HG03558 (cell line): ENCODE measurements around the gene MBP.

Experiments used
- ATAC-seq: cut with Tn5 transposase; IDR thresholded peaks from one replicate; pipeline ENCODE4 v1.9.1; 2021; ENCODE audit warnings: moderate number of reproducible peaks; ENCODE audit not compliant: unreplicated experiment; ENCODE audit errors: extremely low read depth

Gene MBP

DNA sequence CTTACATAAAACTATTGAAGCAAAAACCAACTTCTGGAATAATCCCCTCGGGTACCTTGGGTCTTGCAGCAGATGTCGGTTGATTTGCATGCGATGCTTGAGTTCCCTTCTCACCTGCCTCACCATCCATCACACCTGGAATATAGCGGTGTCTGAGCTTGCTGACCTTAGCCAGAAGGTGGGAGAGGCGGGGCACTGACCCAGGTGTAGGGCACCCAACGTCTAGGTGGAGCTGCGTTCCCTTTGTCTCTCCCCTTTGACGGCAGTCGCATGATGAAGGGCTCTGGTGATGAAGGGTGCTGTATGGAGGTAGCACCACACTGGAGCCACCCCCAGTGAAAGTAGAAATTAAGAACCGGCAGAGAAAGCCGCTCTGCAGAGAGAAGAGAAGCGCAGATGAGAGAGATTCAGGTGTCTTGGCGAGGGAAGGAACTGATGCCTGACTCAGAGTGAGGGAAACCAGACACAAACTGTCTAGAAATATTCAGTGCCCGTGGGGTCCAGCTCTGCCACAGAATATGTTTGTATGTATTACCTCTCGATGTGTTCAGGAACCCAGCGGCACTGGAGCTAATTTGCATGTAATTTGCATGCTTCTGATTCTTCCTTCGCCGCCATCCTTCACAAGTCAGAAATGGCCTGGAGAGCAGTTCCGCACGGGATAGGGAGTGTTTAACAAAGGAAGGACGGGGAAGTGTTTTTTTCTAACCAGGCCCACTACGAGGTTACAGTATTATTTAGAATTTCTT, 19.4 kb upstream of the MBP start:
- ATAC-seq, result no peak

DNA sequence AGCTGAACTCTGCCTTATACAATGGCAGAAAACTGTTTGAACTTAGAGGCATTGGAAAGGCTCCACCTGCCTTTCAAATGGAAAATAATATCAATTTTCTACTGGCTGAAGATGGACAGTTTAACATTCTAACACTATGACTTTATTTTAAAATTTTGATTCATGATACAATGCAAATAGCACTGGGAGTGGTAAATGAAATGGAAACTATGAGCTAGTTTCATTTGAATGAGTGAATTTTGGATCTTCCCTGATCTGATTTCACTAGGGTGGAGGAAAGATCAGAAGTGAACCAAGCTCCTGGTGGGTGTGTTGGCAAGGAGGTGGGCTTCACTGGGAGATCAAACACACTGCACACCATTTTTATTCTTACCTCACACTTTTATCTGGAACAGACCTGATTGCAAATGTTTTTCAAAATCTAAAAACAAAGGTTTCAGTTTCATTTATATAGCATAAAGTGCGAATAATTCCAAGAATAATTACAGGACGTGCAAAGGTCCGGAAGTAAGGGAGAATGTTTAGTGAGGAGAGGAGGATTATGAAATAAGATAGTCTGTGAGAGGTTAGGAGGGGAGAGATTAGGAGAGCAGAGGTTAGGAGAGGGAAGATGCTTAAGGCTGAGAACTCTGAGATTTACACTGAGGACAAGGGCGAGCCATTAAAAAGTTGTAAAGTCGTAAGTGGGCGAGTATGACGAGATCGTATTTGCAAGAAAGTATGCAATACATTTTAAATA, 18.6 kb upstream of the MBP start:
- ATAC-seq, result no peak

DNA sequence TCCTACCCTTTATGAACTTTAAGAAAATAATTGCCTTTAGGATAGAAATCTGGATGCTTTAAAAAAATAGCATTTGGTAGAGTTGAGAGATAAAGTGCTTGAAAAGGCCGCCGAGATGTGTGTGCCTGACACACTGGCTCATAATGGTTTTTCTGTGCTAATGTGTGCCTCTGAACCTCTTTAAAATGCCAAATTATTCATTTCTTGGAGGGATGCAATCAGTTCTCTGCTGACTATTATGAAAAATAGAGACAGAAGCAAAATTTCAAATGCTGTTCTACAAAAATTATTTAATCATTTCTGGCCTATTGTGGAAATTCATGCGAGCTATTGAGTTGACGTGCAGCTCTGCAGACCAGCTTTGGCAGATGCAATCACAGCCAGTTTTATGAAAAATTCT, 18.0 kb upstream of the MBP start:
- no peak for ATAC-seq

DNA sequence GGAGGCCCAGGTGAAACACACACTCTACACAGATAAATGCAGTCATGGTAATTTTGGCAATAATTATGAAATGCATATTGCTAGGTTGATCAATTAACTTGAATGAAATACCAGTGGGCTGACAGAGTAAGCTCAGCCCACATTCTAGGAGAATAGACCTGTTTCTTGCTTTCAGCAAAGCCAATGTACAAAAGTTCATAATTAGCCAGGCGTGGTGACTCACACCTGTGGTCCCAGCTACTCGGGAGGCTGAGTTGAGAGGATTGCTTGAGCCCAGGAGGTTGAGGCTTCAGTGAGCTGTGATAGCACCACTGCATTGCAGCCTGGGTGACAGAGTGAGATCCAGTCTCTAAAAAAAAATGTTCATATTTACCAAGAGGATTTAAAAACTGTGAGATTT, 15.7 kb upstream of the MBP start:
- no peak for ATAC-seq

DNA sequence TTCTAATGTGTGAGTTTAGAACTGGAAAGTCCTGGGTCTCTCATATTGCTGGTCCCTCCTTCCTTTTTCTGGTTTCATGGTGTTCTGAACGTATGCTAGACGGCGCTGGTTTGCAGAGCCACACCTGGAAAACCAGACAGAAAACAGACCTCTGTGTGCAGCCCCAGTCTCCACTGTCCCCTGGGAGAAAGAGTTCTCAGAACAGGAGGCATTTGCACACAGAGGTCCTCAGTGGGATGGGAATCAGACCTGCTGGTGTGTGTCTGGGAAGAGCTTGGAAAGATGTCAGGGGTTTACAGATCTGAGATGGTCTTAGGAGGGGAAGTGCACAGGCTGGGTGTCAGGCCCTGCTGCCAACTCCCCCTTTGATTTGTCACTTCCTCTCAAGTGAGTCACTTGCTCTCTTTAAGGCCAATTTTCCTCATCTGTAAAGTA, 14.9 kb upstream of the MBP start:
- ATAC-seq, result no peak

DNA sequence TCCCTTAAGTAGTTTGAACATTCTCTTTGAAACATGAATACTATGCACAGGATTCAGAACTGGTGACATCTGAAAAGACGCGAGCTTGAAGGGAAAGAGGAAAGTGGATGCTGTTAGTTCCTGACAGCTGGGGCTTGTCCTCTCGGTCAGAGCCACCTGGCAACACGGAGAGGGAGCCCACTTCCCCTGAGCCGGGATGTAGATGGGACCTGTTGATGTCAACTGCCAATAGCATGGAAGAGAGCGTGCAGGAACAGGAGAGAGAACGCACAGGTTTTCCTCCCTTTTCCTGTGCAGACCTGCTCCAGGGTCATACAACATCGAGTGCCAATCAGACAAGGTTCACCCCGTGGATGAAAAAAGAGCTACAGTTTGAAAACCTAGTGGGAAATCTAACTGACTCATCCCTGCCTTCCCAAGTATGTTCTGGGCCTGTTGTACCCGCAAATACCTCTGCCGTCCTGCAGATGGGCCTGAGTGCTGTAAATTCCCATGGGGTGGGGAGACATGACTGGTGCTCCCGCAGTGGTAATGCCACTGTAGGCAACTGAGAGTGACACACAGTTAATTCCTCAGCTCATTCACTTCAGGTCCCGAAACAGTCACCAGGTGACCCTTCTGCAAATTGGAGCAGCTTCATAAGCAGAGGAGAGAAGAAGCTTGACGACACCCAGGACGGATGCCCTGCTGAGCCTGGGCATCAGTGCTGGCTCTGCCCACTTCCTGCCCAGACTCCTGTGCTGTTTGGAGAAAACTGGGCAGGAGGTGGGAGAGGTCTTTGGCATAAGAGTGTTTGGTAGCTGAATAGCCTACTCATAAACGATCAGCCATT, 13.9 kb upstream of the MBP start:
- ATAC-seq, result no peak

DNA sequence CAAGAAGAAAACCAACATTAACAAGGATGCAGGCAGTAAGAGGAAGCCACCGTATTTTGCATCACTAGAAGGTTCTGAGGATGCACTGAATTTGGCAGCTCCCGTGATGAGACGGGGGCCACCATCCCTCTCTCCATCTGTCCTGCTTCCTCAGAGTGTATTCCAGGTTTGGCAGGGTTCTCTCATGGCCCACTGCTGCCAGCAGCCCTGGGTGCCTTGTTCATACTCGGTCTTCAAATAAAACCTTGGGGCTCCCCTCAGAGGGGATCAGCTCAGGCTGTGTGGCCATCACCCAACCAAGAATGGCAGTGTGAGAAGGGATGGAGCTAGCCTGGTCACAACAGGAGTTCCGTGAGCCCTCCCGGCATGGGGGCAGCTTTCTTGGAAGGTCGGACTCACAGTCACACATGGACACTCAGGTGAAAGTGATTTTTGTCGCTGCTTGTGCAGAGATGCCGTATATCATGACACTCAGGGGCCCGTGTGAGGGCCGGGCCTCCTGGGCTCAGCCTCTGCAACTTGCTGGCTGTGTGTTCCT, 12.8 kb upstream of the MBP start:
- no peak for ATAC-seq

DNA sequence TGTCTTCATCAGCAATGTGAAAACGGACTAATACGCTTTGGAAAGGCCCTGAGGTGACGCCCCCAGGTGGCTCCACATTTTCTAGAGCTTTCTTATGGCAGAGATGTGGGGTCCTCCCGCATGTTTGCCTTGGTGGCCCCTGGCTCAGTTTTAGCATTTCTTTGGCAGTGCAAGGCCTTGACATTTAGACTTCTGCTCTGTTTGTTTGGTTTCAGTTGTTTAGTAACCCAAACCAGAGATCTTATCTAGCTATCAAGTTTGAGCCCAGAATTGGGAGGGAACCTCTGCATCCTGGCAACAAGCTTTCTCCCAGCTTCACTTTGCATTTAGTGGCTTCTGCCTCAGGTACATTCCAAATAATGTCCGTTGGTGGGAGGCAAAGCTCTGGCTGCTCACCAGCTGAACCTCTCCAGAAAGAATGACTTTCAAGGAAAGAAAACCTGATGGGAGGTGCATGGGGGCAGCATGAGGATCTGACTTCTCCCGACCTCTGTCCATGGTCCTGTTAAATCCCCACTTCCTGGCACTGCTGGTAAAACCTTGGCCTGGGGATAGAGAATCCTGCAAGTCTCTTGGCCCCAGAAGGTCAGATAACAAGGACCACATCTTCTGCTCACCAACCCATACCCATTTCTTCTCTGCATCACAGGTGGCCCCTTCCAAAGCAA, 12.0 kb upstream of the MBP start:
- no peak for ATAC-seq

DNA sequence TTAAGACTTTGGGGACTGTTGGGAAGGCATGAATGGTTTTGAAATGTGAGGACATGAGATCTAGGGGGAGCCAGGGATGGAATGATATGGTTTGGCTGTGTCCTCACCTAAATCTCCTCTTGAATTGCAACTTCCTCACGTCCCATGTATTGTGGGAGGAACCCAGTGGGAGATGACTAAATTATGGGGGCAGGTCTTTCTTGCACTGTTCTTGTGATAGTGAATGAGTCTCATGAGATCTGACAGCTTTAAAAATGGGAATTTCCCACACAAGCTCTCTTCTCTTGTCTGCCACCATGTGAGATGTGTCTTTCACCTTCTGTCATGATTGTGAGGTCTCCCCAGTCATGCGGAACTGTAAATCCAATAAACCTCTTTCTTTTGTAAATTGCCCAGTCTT, 11.5 kb upstream of the MBP start:
- ATAC-seq, result no peak

DNA sequence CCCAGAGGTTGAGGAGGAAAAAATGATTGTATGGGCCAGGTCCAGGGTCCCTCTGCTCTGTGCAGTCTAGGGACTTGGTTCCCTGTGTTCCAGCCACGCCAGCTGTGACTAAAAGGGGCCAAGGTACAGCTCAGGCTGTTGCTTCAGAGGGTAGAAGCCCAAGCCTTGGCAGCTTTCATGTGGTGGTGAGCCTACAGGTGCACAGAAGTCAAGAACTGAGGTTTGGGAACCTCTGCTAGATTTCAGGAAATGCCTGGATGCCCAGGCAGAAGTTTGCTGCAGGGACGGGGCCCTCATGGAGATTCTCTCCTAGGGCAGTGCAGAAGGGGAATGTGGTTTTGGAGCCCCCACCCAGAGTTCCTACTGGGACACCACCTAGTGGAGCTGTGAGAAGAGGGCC, 10.6 kb upstream of the MBP start:
- ATAC-seq, result no peak

DNA sequence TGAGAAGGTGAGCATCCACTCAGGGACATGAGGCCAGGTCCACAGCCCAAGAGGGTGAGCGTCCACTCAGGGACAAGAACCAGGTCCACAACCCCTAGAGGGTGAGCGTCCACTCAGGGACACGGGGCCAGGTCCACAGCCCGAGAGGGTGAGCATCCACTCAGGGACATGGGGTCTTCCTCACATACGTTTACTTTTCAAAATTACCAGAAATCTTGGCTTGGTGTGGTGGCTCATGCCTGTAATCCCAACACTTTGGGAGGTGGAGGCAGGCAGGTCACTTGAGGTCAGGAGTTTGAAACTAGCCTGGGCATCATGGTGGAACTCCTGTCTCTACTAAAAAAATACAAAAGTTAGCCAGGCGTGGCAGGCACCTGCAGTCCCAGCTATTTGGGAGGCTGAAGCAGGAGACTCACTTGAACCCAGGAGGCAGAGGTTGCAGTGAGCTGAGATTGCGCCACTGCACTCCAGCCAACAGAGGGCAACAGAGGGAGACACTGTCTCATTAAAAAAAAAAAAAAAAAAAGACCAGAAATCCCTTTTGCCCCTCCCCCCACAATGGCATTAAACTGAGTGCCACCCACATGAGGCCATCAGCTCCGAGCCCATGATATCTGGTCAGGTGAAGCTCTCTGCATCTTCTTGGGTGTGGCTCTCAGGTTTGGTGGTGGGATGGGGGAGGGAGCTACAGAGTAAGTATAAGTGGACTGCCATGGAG, 9.0 kb upstream of the MBP start:
- no peak for ATAC-seq

DNA sequence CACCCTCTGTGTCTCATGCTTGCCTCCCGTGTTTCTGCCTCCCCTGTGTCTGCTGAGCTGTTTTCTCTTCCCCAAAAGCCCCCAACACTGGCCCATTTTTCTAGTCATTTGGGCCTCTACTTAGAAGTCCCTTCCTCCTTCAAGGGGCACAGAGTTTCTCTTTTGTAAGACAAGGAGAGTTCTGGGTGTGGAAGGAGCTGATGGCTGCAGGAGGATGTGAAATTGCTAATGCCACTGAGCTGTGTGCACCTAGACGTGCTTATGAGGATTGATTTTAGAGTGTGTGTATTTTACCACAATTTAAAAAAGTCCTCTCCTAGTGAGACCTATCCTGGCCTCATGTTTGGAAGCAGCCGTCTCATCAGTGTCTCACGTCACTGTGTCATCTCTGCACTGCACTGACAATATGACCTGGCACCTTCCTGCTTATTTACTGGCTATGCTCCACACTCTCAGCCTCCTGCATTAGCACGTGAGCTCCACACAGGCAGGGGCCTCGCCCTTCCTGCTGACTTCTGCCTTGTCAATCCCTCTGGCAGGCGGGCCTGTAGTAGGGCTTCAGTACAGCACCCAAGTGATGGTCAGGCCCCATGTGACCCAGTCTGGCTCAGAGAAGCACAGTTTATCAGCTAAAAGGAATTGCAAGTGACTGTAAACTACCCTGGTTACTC, 8.0 kb upstream of the MBP start:
- ATAC-seq, result no peak

DNA sequence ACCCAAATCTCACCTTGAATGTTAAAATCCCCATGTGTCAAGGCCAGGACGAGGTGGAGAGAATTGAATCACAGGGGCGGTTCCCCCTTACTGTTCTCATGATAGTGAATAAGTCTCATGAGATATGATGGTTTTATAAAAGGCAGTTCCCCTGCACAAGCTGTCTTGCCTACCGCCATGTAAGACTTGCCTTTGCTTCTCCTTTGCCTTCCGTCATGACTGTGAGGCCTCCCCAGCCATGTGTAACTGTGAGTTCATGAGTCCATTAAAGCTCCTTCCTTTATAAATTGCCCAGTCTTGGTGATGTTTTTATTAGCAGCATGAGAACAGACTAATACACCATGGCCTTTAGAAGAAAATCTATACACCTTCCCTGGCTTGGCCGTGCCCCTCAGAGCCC, 7.4 kb upstream of the MBP start:
- no peak for ATAC-seq

DNA sequence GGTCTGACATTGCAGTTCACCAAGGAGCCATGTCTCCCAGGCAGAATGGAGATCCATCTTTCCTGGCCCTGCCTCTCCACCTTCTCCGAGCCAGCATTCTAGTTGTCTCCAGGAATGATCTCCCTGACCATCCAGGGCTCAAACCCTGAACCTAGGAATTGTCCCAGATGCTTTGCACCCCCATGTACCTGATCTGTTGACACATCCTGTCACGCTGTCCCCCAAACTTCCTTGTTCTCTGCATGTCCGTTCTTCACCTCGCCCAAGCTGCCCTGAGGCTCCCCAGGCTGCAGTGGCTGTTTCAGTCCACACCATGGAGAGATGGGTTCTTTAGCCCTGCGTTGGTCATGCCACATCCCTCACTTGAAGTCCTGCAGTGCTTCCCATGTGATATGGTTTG, 7.0 kb upstream of the MBP start:
- no peak for ATAC-seq

DNA sequence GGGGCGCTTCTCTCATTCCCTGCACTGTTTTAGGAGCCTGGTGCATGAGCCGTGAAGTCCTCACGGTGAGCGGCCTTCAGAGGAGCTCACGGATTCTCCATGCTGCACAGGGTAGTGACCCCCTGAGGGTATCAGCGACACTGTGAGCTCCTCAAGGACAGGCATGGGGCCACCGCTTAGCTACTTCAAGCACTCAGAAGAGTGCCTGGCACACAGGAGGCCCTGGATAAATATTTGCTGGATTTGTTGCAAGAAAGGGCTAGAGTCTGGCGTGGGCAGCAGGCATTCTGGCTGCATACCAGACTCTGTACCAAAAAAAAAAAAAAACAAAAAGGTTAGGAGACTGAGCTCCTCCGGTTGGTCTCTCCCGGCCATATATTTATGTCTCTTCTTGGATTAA, 5.7 kb upstream of the MBP start:
- no peak for ATAC-seq

DNA sequence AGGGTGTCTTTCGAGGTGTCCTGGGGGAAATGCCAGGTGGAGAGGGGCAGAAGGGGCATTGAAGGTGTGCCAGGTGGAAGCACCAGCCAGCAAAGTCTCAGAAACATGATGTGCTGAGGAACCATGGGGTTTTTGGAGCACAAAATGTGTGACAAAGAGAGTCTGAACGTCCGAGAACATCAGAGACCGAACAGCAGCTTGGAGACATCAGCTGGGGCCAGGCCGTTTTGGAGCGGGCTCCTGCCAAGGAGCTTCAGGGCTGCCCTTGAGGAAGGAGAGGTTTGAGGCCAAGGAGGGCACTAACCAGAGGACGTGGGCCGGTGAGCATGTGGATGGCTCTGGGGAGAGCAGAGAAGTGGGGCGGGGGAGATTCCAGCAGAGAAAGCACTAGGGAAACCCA, 5.3 kb upstream of the MBP start:
- ATAC-seq, result no peak

DNA sequence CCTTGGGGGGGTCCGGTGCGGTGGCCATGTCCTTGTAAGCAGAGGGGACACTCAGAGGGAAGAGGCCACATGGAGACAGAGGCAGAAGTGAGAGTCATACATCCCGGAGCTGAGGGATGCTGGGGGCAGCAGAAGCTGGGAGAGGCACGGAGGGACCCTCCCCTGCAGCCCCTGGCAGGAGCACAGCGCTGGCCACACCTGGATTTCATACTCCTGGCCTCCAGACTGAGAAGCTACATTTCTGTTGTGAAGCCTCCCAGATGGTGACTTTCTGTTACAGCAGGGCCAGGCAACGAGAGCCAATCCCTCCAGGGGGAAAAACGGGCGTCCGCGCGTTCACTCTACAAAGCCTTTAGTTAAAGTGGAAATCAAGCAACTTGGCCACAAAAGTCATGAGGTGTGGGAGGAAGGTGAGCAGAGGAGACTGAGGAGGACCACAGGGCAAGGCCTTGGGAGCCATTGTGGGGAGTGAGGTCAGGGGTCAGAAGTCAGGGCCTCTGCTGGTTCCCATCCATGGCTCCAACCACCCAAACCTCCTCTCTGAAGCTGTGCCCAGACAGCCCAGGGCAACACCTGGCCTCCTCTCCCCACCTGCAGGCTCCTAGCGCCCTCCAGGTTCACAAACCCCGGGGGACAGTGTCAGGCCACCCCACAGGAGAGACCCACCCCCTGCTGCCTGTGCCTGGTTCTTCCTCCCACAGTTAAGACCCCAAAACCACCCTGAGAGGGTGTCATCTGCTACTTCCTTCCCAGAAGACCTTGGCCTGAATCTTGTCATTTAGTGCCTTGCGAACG, 4.5 kb upstream of the MBP start:
- no peak for ATAC-seq

DNA sequence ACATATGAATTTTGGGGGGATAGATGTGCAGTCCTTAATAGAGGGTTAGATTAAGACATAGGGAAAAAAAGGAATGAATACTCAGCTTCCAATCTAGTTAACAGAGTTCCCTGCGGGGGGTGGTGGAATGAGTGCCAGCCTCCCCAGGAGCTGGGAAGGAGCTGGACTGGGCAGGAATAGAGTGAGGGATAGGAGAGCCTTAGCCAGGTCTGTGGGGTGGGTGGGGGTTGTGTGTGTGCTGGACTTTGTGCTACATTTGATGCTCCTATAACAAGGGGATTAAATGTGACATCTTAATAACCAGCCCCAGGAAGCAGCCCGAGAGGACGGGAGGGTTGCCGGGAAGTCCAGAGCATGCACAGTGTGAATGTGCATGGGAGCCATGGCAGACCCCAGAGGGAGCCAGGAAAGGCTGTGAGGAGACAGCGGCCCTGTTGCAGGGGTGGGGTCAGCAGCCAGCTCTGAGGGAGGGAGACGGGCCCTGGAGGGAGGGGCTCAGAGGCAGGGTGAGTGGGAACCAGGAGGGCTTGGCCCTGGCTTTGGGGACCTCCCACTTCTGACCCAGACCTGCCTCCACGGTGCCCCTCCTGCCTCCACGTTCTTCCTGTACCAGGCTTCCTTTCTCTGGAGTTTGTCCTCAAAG, 3.6 kb upstream of the MBP start:
- no peak for ATAC-seq
